HCT116 (cell line): ENCODE measurements around the gene MAML3.

Experiments
- ATF3 ChIP-seq: IDR thresholded peaks from 2 replicates; pipeline ENCODE4 v1.6.1; 2012
- CEBPB ChIP-seq: IDR thresholded peaks from 2 replicates; pipeline ENCODE4 v1.6.1; 2012; ENCODE audit warnings: low read depth
- CTCF ChIP-seq, 3 experiments: fragments of 200-600 bp in 1 of 3; sonication (generic) in 1 of 3; IDR thresholded peaks in 2 of 3; conservative IDR thresholded peaks in 1 of 3; 2 replicates each; pipeline ENCODE4 v1.5.1; 2012 to 2017; ENCODE audit warnings: low read depth in 2 of 3, low read length in 2 of 3, antibody characterized with exemption in 1 of 3, borderline replicate concordance in 1 of 3, control low read depth in 1 of 3, mild to moderate bottlenecking in 1 of 3, mixed read lengths in 1 of 3, mixed run types in 1 of 3, moderate library complexity in 1 of 3; ENCODE audit not compliant: insufficient read depth in 1 of 3
- EZH2 ChIP-seq: fragments of 200-600 bp; sonication (generic); IDR thresholded peaks from 2 replicates; pipeline ENCODE4 v1.6.1; 2017; ENCODE audit warnings: antibody characterized with exemption, mixed run types
- EZH2phosphoT487 ChIP-seq: fragments of 200-600 bp; IDR thresholded peaks from 2 replicates; pipeline ENCODE4 v1.6.1; 2018; ENCODE audit warnings: antibody characterized with exemption, borderline replicate concordance
- MAX ChIP-seq: IDR thresholded peaks from 2 replicates; pipeline ENCODE4 v1.6.1; 2012
- POLR2A ChIP-seq: IDR thresholded peaks from 2 replicates; pipeline ENCODE4 v1.7.0; 2011; ENCODE audit warnings: borderline replicate concordance; ENCODE audit not compliant: insufficient read depth, insufficient read length; ENCODE audit errors: extremely low read depth
- REST ChIP-seq: IDR thresholded peaks from 2 replicates; pipeline ENCODE4 v1.6.1; 2012; ENCODE audit warnings: low read depth
- SRF ChIP-seq: IDR thresholded peaks from 2 replicates; pipeline ENCODE4 v1.6.1; 2012; ENCODE audit warnings: low read depth
- ZBTB33 ChIP-seq: IDR thresholded peaks from 2 replicates; pipeline ENCODE4 v1.6.1; 2011; ENCODE audit warnings: mild to moderate bottlenecking, low read length, moderate library complexity; ENCODE audit not compliant: insufficient replicate concordance; ENCODE audit errors: extremely low read depth
- ZNF274 ChIP-seq: fragments of 200-500 bp; sonication (Bioruptor generic); IDR thresholded peaks from 2 replicates; pipeline ENCODE4 v1.6.1; 2014; ENCODE audit warnings: mild to moderate bottlenecking, low read depth, low read length, inconsistent platforms

GRCh38 chr4:139900964-139901376, 253.0 kb downstream of the MAML3 start:
- TF ChIP-seq CTCF (IDR thresholded peaks at IDR 0.05 in 2 of 3, conservative IDR thresholded peaks at IDR 0.05 in 1 of 3; ENCODE audit: borderline replicate concordance in 1 of 3, insufficient read depth in 1 of 3, low read depth in 2 of 3, low read length in 2 of 3): no peak
- TF ChIP-seq CEBPB: no peak
- no peak for TF ChIP-seq SRF
- TF ChIP-seq EZH2: no peak
- no peak for TF ChIP-seq REST
- TF ChIP-seq POLR2A: no peak
- TF ChIP-seq ZBTB33: no peak
- no peak for TF ChIP-seq EZH2phosphoT487
- TF ChIP-seq ATF3: no peak
- no peak for TF ChIP-seq MAX
- TF ChIP-seq ZNF274: no peak
